H1 (cell line): ENCODE results near the gene MPPED1. TPM values are rescaled to one million over a fixed set of nuclear protein-coding genes. Genes with fewer than 3 reads are reported as not detected.

Experiments
- BRCA1 ChIP-seq: IDR thresholded peaks from 2 replicates; pipeline ENCODE4 v1.6.1; 2012; ENCODE audit warnings: low read depth, low read length, improper control_type of control experiment
- CHD7 ChIP-seq: fragments of 300-600 bp; sonication (generic); IDR thresholded peaks from 2 replicates; pipeline ENCODE4 v1.7.1; 2012; ENCODE audit warnings: low read length, moderate library complexity, mild to moderate bottlenecking, inconsistent platforms; ENCODE audit not compliant: insufficient replicate concordance
- HDAC6 ChIP-seq: IDR thresholded peaks from one replicate; pipeline ENCODE4 v1.7.1; 2012; ENCODE audit warnings: low read depth, mild to moderate bottlenecking, inconsistent platforms, low read length, moderate library complexity
- JUN ChIP-seq: IDR thresholded peaks from 2 replicates; pipeline ENCODE4 v1.6.1; 2011; ENCODE audit warnings: low read depth, mild to moderate bottlenecking, improper control_type of control experiment, low read length
- KDM1A ChIP-seq: fragments of 200-600, 300-600 bp; sonication (generic); IDR thresholded peaks from 2 replicates; pipeline ENCODE4 v1.7.1; 2016; ENCODE audit warnings: mild to moderate bottlenecking, low read length, borderline replicate concordance
- KDM5A ChIP-seq: fragments of 200-600 bp; IDR thresholded peaks from 2 replicates; pipeline ENCODE4 v1.7.1; 2012; ENCODE audit warnings: mild to moderate bottlenecking, low read length, inconsistent platforms, mixed read lengths
- MAFK ChIP-seq: IDR thresholded peaks from 2 replicates; pipeline ENCODE4 v1.6.1; 2012; ENCODE audit warnings: low read depth, mild to moderate bottlenecking, improper control_type of control experiment, low read length
- NRF1 ChIP-seq: IDR thresholded peaks from 2 replicates; pipeline ENCODE4 v1.6.1; 2011; ENCODE audit warnings: mild to moderate bottlenecking, low read depth, low read length, improper control_type of control experiment
- PHF8 ChIP-seq: fragments of 200-600 bp; sonication (generic); conservative IDR thresholded peaks from 2 replicates; pipeline ENCODE4 v1.7.1; 2012; ENCODE audit warnings: low read depth, mild to moderate bottlenecking, inconsistent platforms, low read length, moderate library complexity
- SAP30 ChIP-seq: fragments of 300-600 bp; sonication (generic); IDR thresholded peaks from 2 replicates; pipeline ENCODE4 v1.7.1; 2012; ENCODE audit warnings: low read length, moderate library complexity, mild to moderate bottlenecking, inconsistent platforms; ENCODE audit not compliant: insufficient read depth, insufficient replicate concordance
- SIN3A ChIP-seq, 2 experiments: IDR thresholded peaks in 1 of 2; conservative IDR thresholded peaks in 1 of 2; 2 replicates each; pipeline ENCODE4 v1.6.1; 2011 to 2012; ENCODE audit warnings: low read length in 2 of 2, improper control_type of control experiment in 1 of 2, low read depth in 1 of 2, mild to moderate bottlenecking in 1 of 2
- SP1 ChIP-seq: IDR thresholded peaks from 2 replicates; pipeline ENCODE4 v1.6.1; 2011; ENCODE audit warnings: low read depth, low read length
- TBP ChIP-seq: IDR thresholded peaks from 2 replicates; pipeline ENCODE4 v1.6.1; 2011; ENCODE audit warnings: low read depth, low read length, improper control_type of control experiment
- polyA plus RNA-seq, 7 experiments: library from polyadenylated mRNA; depleted of rRNA in 3 of 7; stranded (reverse) in 5 of 7; unstranded in 2 of 7; fragments of >200 nt in 5 of 7; fragments of 200-250 nt in 2 of 7; gene quantifications; 1 replicate in 5 of 7; 2 replicates in 1 of 7; 4 replicates in 1 of 7; pipeline versions ENCODE4 v1.2.1 to v1.2.3, GENCODE V29; 2011 to 2013; ENCODE audit warnings: missing spikeins in 2 of 7, mixed read lengths in 2 of 7
- total RNA-seq: library from RNA; stranded (reverse); fragmentation: NEBNext Ultra II Directional; extraction: Animal tissue kit (Norgen Biotek cat#: 25700); gene quantifications from 2 replicates; pipeline ENCODE4 v1.2.1, GENCODE V29; 2021

The MPPED1 gene
- total and polyA plus RNA-seq, 2 of the 8 experiments (the other 6 are each of a cell fraction or from before 2014, with no cell fraction given) = 0.29 to 0.37 TPM

GRCh38 chr22:43533156-43533530, 121.3 kb downstream of the MPPED1 start (continued):
- no peak for TF ChIP-seq CHD7
- no peak for TF ChIP-seq BRCA1
- TF ChIP-seq SAP30 = no peak
- no peak for TF ChIP-seq PHF8
- TF ChIP-seq KDM1A = no peak
- TF ChIP-seq KDM5A = no peak
- no peak for TF ChIP-seq NRF1
- no peak for TF ChIP-seq SIN3A (conservative IDR thresholded peaks at IDR 0.05 in 1 of 2, IDR thresholded peaks at IDR 0.05 in 1 of 2; ENCODE audit: low read depth in 1 of 2, low read length in 2 of 2)
- TF ChIP-seq JUN = no peak
- no peak for TF ChIP-seq MAFK
- TF ChIP-seq TBP = no peak
- no peak for TF ChIP-seq SP1
- no peak for TF ChIP-seq HDAC6
